Measurements from ENCODE around the gene EBLN2. TPM values are rescaled to one million over a fixed set of nuclear protein-coding genes. Genes with fewer than 3 reads are reported as not detected.

Gene EBLN2
- total RNA-seq, 4 donors from 2014 or later, result 1.1 to 6.3 (median 4.4) TPM

- TF ChIP-seq POLR2A (IDR thresholded peaks at IDR 0.05) (no peak), CTCF (IDR thresholded peaks at IDR 0.05) (no peak)
- H3K27me3 ChIP-seq, result no peaks in the 10 kb centered on the region
- H3K27ac ChIP-seq, result no peak overlapping the region
- 78 to 92% methylated on average over 6 of the region's 6 CpGs for WGBS, 2 donors
- no peak for DNase-seq
- no peak overlapping the region for H3K4me3 ChIP-seq
- peaks cover 4 to 69% (median 24%) of the 10 kb centered on the region in 3 donors for H3K4me1 ChIP-seq
- no peaks in the 10 kb centered on the region for H3K9me3 ChIP-seq
- no peaks in the 10 kb centered on the region for H3K36me3 ChIP-seq
- intact Hi-C loops (cut with DNase I), result no loop called here
Measured at GRCh38 chr3:73026111-73026759, 35.2 kb upstream of the EBLN2 start.

- peaks cover 4 to 68% (median 24%) of the 10 kb centered on the region in 3 donors for H3K4me1 ChIP-seq
- no peak overlapping the region for H3K27ac ChIP-seq
- 50 to 97% methylated on average over 2 of the region's 2 CpGs for WGBS, 2 donors
- no peak overlapping the region for H3K4me3 ChIP-seq
- TF ChIP-seq CTCF (IDR thresholded peaks at IDR 0.05) (no peak), POLR2A (IDR thresholded peaks at IDR 0.05) (no peak)
- no peaks in the 10 kb centered on the region for H3K27me3 ChIP-seq
- H3K9me3 ChIP-seq, result no peaks in the 10 kb centered on the region
- H3K36me3 ChIP-seq, result no peaks in the 10 kb centered on the region
- no peak for DNase-seq
- intact Hi-C loops (cut with DNase I), result no loop called here
Measured at GRCh38 chr3:73026760-73027113, 34.7 kb upstream of the EBLN2 start.

- TF ChIP-seq CTCF (IDR thresholded peaks at IDR 0.05), result no peak
- no peak for TF ChIP-seq POLR2A (IDR thresholded peaks at IDR 0.05)
- H3K27ac ChIP-seq, result no peak overlapping the region
- no peak overlapping the region for H3K4me3 ChIP-seq
- H3K9me3 ChIP-seq, result no peaks in the 10 kb centered on the region
- intact Hi-C loops (cut with DNase I), result no loop called here
- no peak for DNase-seq
- 51 to 65% methylated on average over 4 of the region's 4 CpGs for WGBS, 2 donors
- peaks cover 4 to 50% (median 24%) of the 10 kb centered on the region in 3 donors for H3K4me1 ChIP-seq
- H3K36me3 ChIP-seq, result no peaks in the 10 kb centered on the region
- H3K27me3 ChIP-seq, result no peaks in the 10 kb centered on the region
Measured at GRCh38 chr3:73028803-73029202, 32.7 kb upstream of the EBLN2 start.

GRCh38 chr3:73029321-73029796 lies 32.1 kb upstream of the EBLN2 start:
- no peak for DNase-seq
- Histone ChIP-seq H3K4me1 (peaks cover 4 to 45% (median 23%) of the 10 kb centered on the region in 3 donors), H3K27ac (no peak overlapping the region), H3K36me3 (no peaks in the 10 kb centered on the region), H3K27me3 (no peaks in the 10 kb centered on the region), H3K4me3 (no peak overlapping the region), H3K9me3 (no peaks in the 10 kb centered on the region)
- 13 to 17% methylated on average over 1 of the region's 1 CpG for WGBS, 2 donors
- TF ChIP-seq POLR2A (IDR thresholded peaks at IDR 0.05), result no peak
- no peak for TF ChIP-seq CTCF (IDR thresholded peaks at IDR 0.05)
- intact Hi-C loops (cut with DNase I), result no loop called here

- no peak overlapping the region for H3K27ac ChIP-seq
- intact Hi-C loops (cut with DNase I), result no loop called here
- H3K4me1 ChIP-seq, result peaks cover 0 to 37% (median 15%) of the 10 kb centered on the region in 3 donors
Measured at GRCh38 chr3:73030073-73030597, 31.3 kb upstream of the EBLN2 start.

More at GRCh38 chr3:73030073-73030597, 31.3 kb upstream of the EBLN2 start:
- no peak for TF ChIP-seq POLR2A (IDR thresholded peaks at IDR 0.05)
- no peak for TF ChIP-seq CTCF (IDR thresholded peaks at IDR 0.05)
- no peaks in the 10 kb centered on the region for H3K36me3 ChIP-seq
- H3K27me3 ChIP-seq, result no peaks in the 10 kb centered on the region
- 95% methylated on average over 1 of the region's 1 CpG for WGBS, 2 donors
- no peak for DNase-seq
- no peak overlapping the region for H3K4me3 ChIP-seq
- H3K9me3 ChIP-seq, result no peaks in the 10 kb centered on the region
